ENCODE data around the gene ACYP1. TPM values are rescaled to one million over a fixed set of nuclear protein-coding genes. Genes with fewer than 3 reads are reported as not detected.

ACYP1 gene
- total and polyA plus RNA-seq, 2 of the 13 experiments (the other 11 are each of a cell fraction or from before 2014, with no cell fraction given), result 9.7 to 22.4 TPM

DNA sequence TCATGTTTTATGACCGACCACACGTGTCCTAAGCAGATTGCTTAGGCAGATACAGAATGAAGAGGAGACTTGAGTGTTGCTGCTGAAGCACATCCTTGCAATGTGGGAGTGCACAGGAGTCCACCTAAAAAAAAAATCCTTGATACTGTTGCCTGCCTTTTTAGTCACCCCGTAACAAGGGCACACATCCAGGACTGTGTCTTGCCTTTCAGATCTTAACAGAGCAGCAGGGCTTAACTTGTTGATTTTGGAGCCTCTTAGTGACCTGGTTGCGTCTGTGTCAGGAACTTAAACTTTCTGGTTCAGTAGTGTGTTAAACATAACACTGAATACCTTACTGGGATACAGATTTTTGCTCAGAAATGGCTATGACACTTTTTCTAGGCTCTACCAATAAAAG, 54.6 kb downstream of the ACYP1 start (continued):
- no peak for TF ChIP-seq TAF15 (IDR thresholded peaks at IDR 0.05; ENCODE audit: low read depth, low read length, poor library complexity, severe bottlenecking)

DNA sequence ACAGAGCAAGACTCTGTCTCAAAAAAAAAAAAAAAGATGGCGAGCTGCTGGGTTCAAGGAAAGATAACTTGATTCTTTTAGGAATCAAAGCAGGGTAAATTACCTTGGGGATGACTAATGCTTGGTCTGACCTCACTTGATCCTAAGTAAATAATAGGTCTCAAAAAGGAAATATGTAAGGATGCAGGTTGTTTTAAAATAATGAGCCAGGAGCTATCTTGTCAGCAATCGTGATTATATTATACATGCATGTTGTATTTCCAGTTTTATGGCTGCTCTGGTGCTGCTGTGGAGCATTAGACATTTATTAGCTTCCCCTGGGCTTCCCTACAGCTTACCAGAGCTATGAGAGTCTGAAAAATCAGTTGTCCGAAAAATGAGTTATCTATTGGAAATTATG, 58.5 kb downstream of the ACYP1 start:
- POLR2A ChIA-PET, result no interaction called here
- H3K4me2 ChIP-seq (ENCODE audit: low read depth, low read length), result no peak overlapping the region
- no peaks in the 10 kb centered on the region; a peak in 1 of 5 replicates for H3K27me3 ChIP-seq (ENCODE audit: control insufficient read depth in 1 of 2, insufficient read depth in 2 of 2, low read length in 2 of 2)

More for the DNA sequence above, 58.5 kb downstream of the ACYP1 start:
- CTCF ChIA-PET (ENCODE audit: low intra/inter-chr PET ratio, low total read pairs), result no interaction called here
- no peak overlapping the region for H3K27ac ChIP-seq (ENCODE audit: extremely low read length, insufficient read depth, low read length)
- WGBS (ENCODE audit: low lambda C conversion rate), result 95% methylated on average over 3 of the region's 3 CpGs
- TF ChIP-seq SIX1 (CRISPR knock-in tag; IDR thresholded peaks at IDR 0.05; ENCODE audit: borderline replicate concordance) (no peak), ZNF264 (CRISPR knock-in tag; IDR thresholded peaks at IDR 0.05) (no peak)
- TF ChIP-seq, protein P1, sequence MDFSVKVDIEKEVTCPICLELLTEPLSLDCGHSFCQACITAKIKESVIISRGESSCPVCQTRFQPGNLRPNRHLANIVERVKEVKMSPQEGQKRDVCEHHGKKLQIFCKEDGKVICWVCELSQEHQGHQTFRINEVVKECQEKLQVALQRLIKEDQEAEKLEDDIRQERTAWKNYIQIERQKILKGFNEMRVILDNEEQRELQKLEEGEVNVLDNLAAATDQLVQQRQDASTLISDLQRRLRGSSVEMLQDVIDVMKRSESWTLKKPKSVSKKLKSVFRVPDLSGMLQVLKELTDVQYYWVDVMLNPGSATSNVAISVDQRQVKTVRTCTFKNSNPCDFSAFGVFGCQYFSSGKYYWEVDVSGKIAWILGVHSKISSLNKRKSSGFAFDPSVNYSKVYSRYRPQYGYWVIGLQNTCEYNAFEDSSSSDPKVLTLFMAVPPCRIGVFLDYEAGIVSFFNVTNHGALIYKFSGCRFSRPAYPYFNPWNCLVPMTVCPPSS (IDR thresholded peaks at IDR 0.05), result no peak
- no peak overlapping the region for H2AFZ ChIP-seq (ENCODE audit: low read length)
- no TSS peak for BruUV-seq (replicated peaks)
- H4K20me1 ChIP-seq (ENCODE audit: insufficient read depth, low read length), result no peaks in the 10 kb centered on the region
- H3K9me3 ChIP-seq (ENCODE audit: low read length), result peaks cover 5% of the 10 kb centered on the region
- FAIRE-seq, result no peak
- no peak overlapping the region for H3K9ac ChIP-seq (ENCODE audit: insufficient read depth, low read depth, low read length)
- H3K36me3 ChIP-seq (replicated peaks in 1 of 2; ENCODE audit: control insufficient read depth in 1 of 2, insufficient read depth in 2 of 2, low read length in 2 of 2), result peaks cover 6 to 44% of the 10 kb centered on the region in 2 experiments; a peak in 4 of 5 replicates
- in situ Hi-C loops (cut with HindIII; ENCODE audit: extremely low pct_ligation_motif_present, low pct_unique_long_range_greater_than_20kb), result no loop called here
- DNase-seq (ENCODE audit: low spot score), result no peak
- no peak overlapping the region for H3K4me3 ChIP-seq (replicated peaks in 1 of 3; ENCODE audit: insufficient read depth in 1 of 3, low read depth in 2 of 3, low read length in 3 of 3)
- peaks cover 17% of the 10 kb centered on the region for H3K4me1 ChIP-seq (ENCODE audit: insufficient read depth, low read length)
- no peak for ATAC-seq
- H3K79me2 ChIP-seq (ENCODE audit: insufficient read depth, low read length), result peaks cover 14% of the 10 kb centered on the region
- intact Hi-C loops (cut with micrococcal nuclease; ENCODE audit: unreplicated experiment), result loop anchor here (10.0 kb wide), 1 partner anchor 59 kb away; the partner anchor contains the start of genes ACYP1 and ZC2HC1C

All from HepG2 (cell line).